ENCODE data around the gene TACC2. TPM values are rescaled to one million over a fixed set of nuclear protein-coding genes. Genes with fewer than 3 reads are reported as not detected.

Gene TACC2
- total RNA-seq, 1 donor from 2014 or later: 13.4 TPM

- TF ChIP-seq, protein P1, sequence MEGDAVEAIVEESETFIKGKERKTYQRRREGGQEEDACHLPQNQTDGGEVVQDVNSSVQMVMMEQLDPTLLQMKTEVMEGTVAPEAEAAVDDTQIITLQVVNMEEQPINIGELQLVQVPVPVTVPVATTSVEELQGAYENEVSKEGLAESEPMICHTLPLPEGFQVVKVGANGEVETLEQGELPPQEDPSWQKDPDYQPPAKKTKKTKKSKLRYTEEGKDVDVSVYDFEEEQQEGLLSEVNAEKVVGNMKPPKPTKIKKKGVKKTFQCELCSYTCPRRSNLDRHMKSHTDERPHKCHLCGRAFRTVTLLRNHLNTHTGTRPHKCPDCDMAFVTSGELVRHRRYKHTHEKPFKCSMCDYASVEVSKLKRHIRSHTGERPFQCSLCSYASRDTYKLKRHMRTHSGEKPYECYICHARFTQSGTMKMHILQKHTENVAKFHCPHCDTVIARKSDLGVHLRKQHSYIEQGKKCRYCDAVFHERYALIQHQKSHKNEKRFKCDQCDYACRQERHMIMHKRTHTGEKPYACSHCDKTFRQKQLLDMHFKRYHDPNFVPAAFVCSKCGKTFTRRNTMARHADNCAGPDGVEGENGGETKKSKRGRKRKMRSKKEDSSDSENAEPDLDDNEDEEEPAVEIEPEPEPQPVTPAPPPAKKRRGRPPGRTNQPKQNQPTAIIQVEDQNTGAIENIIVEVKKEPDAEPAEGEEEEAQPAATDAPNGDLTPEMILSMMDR (IDR thresholded peaks at IDR 0.05; ENCODE audit: insufficient read depth, low read length, severe bottlenecking): no peak
- H3K27me3 ChIP-seq (ENCODE audit: control insufficient read depth, insufficient read depth, low read length): no peaks in the 10 kb centered on the region
- DNase-seq (ENCODE audit: low read depth) (no peak), FAIRE-seq (no peak)
- H3K36me3 ChIP-seq (ENCODE audit: control insufficient read depth, insufficient read depth, low read length): peaks cover 22% of the 10 kb centered on the region
- no peak overlapping the region for H3K4me3 ChIP-seq (ENCODE audit: low read depth, low read length)
These were observed 248.5 kb downstream of the TACC2 start for GRCh38 chr10:122237331-122237990.

- DNase-seq (ENCODE audit: low read depth) (no peak), FAIRE-seq (no peak)
- Histone ChIP-seq H3K27me3 (ENCODE audit: control insufficient read depth, insufficient read depth, low read length) (no peaks in the 10 kb centered on the region), H3K4me3 (ENCODE audit: low read depth, low read length) (no peak overlapping the region), H3K36me3 (ENCODE audit: control insufficient read depth, insufficient read depth, low read length) (peaks cover 33% of the 10 kb centered on the region)
- TF ChIP-seq, protein P1 (IDR thresholded peaks at IDR 0.05; ENCODE audit: insufficient read depth, low read length, severe bottlenecking): no peak
These were observed 250.8 kb downstream of the TACC2 start for GRCh38 chr10:122239578-122240257.

DNA sequence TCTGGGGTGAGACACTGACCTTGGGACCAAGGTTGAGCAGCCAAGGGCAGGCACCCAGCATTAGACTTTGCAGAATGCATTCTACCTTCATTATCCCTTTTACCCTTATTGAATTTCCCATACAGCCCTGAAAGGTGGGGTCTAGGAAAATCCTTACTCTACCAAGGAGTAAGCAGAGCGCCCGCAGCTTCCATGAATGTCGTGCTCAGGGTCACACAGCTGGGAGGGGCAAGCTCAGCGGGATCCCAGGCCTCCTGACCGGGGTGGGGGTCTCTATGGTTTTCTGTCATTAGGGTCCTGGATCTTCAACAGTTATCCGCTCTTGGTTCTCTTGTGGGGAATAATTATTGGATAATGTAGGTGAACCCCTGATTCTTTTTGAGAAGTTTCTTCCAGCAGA, 251.4 kb downstream of the TACC2 start:
- peaks cover 33% of the 10 kb centered on the region for H3K36me3 ChIP-seq (ENCODE audit: control insufficient read depth, insufficient read depth, low read length)
- no peak for DNase-seq (ENCODE audit: low read depth)
- TF ChIP-seq, protein P1 (IDR thresholded peaks at IDR 0.05; ENCODE audit: insufficient read depth, low read length, severe bottlenecking): no peak

DNA sequence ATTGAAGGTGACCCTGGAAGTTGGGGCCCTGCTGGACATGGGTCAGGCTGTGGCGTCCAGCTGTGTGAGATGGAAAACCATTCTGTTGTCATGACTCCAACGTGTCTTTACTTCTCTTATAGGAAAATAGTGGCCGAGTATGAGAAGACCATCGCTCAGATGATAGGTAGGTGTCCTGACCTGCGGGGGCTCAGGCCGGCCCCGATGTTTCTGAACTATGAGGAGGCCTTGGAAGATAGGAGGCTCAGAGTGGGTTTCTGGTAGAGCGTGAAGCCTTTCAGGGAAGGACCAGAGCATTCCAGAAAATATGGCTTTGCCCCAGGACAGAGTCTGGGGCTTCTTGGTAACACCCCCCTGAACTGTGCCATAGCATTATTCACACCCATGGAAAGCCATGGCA, 252.9 kb downstream of the TACC2 start:
- FAIRE-seq: no peak
- Histone ChIP-seq H3K36me3 (ENCODE audit: control insufficient read depth, insufficient read depth, low read length) (peaks cover 32% of the 10 kb centered on the region), H3K4me3 (ENCODE audit: low read depth, low read length) (no peak overlapping the region), H3K27me3 (ENCODE audit: control insufficient read depth, insufficient read depth, low read length) (no peaks in the 10 kb centered on the region)
- DNase-seq (ENCODE audit: low read depth): no peak
- TF ChIP-seq, protein P1 (IDR thresholded peaks at IDR 0.05; ENCODE audit: insufficient read depth, low read length, severe bottlenecking): no peak

More for the DNA sequence above, 251.4 kb downstream of the TACC2 start:
- no peaks in the 10 kb centered on the region for H3K27me3 ChIP-seq (ENCODE audit: control insufficient read depth, insufficient read depth, low read length)
- no peak for FAIRE-seq
- no peak overlapping the region for H3K4me3 ChIP-seq (ENCODE audit: low read depth, low read length)

- DNase-seq (ENCODE audit: low read depth) (no peak), FAIRE-seq (no peak)
- H3K4me3 ChIP-seq (ENCODE audit: low read depth, low read length): no peak overlapping the region
- H3K36me3 ChIP-seq (ENCODE audit: control insufficient read depth, insufficient read depth, low read length): peaks cover 26% of the 10 kb centered on the region
- H3K27me3 ChIP-seq (ENCODE audit: control insufficient read depth, insufficient read depth, low read length): no peaks in the 10 kb centered on the region
- TF ChIP-seq, protein P1 (IDR thresholded peaks at IDR 0.05; ENCODE audit: insufficient read depth, low read length, severe bottlenecking): no peak
These were observed 254.6 kb downstream of the TACC2 start for GRCh38 chr10:122243550-122243949.
